Measurements from ENCODE around the gene USH1C. TPM values are rescaled to one million over a fixed set of nuclear protein-coding genes. Genes with fewer than 3 reads are reported as not detected.

The USH1C gene
- total and polyA plus RNA-seq, 12 donors: 0.22 to 1.9 (median 0.97) TPM; not detected in 9

DNA sequence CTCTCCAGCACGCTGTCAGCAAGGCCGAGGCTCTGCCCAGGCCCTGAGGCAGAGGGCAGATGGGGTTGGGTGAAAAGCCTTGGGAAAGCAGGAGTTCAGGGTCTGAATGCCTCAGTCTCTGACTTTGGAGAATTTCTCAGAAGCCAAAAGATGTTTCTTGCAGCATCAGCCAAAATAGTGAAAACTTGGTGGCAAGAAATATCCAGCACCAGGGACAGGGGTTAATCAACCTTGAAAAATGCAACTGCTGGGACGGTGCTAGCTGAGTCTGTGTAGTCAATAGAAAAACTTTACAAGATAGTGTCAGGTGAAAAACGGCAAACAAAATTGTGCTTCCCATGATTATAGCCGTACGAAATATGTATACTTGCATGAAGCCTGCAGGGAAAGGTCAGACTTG is 66.1 kb downstream of the USH1C start:
- intact Hi-C loops (cut with DNase I): loop anchor here in 1 of 10 donors (2.0 kb wide), 1 partner anchor 87 kb away; no protein-coding TSS in a partner anchor
- Histone ChIP-seq H3K9me3 (no peaks in the 10 kb centered on the region), H3K27me3 (peaks cover 0 to 68% (median 47%) of the 10 kb centered on the region in 7 donors), H3K27ac (no peak overlapping the region), H3K4me3 (no peak overlapping the region), H3K36me3 (no peaks in the 10 kb centered on the region), H3K4me1 (peaks cover 0 to 12% (median 0%) of the 10 kb centered on the region in 9 donors)
- TF ChIP-seq, protein P1, sequence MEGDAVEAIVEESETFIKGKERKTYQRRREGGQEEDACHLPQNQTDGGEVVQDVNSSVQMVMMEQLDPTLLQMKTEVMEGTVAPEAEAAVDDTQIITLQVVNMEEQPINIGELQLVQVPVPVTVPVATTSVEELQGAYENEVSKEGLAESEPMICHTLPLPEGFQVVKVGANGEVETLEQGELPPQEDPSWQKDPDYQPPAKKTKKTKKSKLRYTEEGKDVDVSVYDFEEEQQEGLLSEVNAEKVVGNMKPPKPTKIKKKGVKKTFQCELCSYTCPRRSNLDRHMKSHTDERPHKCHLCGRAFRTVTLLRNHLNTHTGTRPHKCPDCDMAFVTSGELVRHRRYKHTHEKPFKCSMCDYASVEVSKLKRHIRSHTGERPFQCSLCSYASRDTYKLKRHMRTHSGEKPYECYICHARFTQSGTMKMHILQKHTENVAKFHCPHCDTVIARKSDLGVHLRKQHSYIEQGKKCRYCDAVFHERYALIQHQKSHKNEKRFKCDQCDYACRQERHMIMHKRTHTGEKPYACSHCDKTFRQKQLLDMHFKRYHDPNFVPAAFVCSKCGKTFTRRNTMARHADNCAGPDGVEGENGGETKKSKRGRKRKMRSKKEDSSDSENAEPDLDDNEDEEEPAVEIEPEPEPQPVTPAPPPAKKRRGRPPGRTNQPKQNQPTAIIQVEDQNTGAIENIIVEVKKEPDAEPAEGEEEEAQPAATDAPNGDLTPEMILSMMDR (IDR thresholded peaks at IDR 0.05): no peak
- WGBS, 2 donors: 49% methylated on average over 6 of the region's 6 CpGs
- DNase-seq (no peak), ATAC-seq (no peak)

DNA sequence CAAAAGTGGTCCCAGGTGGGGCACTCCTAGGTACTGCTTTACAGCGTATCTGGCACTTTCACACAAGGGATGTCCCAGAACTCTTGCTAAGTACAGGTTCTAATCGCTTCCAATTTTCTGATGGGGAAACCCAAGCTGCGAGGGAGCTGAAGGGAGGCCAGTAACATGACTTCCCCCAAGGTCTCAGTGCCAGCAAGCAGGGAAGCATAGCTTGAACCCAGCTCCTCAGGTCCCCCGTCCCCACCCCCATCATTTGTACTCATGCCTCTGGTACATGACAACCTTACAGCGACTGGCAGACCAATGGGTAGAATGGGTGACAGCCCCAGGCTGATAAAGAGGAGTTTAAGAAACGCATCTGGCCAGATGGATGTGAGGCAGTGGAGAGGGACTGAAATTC is 66.9 kb downstream of the USH1C start:
- intact Hi-C loops (cut with DNase I): no loop called here

DNA sequence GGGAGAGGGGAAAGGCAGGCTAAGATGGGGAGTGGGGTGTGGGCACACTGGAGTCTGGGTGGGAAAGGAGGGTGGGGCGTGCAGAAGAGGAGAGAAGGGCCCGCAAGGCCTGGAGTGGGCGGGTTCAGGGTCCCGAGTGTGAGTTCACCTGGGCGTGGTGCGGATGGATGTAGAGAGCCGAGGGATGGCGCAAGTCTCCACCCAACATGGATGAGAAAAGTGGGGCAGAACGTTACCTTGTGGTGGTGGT is 67.2 kb downstream of the USH1C start:
- ATAC-seq: peak in 2 of 8 donors; percentile 8 to 14
- H3K4me1 ChIP-seq: peaks cover 0 to 12% (median 0%) of the 10 kb centered on the region in 9 donors
- 7 to 16% methylated on average over 9 of the region's 9 CpGs for WGBS, 2 donors
- TF ChIP-seq, protein P1 (IDR thresholded peaks at IDR 0.05): no peak
- no peaks in the 10 kb centered on the region for H3K36me3 ChIP-seq
- DNase-seq: no peak
- H3K27ac ChIP-seq: no peak overlapping the region
- H3K27me3 ChIP-seq: peaks cover 0 to 75% (median 51%) of the 10 kb centered on the region in 7 donors
- H3K9me3 ChIP-seq: no peaks in the 10 kb centered on the region
- intact Hi-C loops (cut with DNase I): no loop called here
- peak overlapping the region in 3 of 10 donors; percentile 53 to 56 (median 55) for H3K4me3 ChIP-seq

More for the DNA sequence above, 66.9 kb downstream of the USH1C start:
- no peaks in the 10 kb centered on the region for H3K36me3 ChIP-seq
- ATAC-seq (no peak), DNase-seq (no peak)
- H3K4me3 ChIP-seq: no peak overlapping the region
- H3K27ac ChIP-seq: no peak overlapping the region
- WGBS, 2 donors: 45 to 50% methylated on average over 6 of the region's 6 CpGs
- H3K9me3 ChIP-seq: no peaks in the 10 kb centered on the region
- H3K27me3 ChIP-seq: peaks cover 0 to 75% (median 51%) of the 10 kb centered on the region in 7 donors
- peaks cover 0 to 12% (median 0%) of the 10 kb centered on the region in 9 donors for H3K4me1 ChIP-seq
- TF ChIP-seq, protein P1 (IDR thresholded peaks at IDR 0.05): no peak

DNA sequence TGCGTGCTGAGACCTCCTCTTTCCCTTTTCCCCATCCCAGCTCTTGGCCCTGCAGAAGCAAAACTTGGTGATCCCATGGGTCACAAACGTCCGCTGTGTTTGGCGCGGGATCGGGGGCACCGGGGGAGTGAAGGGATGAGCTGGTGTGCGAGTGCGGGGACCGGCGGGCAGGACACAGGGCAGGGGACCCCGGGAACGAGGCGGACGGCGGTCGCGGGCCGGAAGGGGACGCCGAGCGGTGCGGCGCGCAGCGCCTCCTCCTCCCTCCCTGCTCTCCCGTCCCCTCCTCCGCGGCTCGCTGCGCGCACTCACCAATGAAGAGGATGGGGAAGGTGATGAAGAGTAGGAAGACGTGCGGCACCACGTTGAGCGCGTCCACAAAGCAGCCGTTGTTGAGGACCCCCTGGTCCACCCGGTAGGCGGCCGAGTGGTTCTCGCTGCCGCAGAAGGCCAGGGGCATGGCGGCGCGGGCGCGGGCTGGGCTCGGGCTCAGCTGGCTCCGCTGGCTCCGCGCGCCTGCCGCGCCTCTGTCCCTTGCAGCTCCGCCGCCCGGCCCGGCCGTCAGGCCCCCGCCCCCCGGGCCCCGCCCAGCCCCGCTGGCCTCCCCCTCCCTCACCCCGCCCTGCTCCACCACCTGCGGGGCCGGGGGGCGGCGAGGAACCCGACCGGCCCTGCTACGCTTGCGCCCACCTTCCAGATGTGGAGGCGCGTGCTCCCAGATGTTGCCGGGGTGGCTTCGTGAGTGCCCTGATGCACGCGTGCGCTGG is 67.7 kb downstream of the USH1C start, which contains the start of gene ABCC8:
ABCC8 (minus strand) TSS at position 529 of the 767 bp plus-strand sequence; CDS start at position 460, 69 bp downstream.
- no peaks in the 10 kb centered on the region for H3K36me3 ChIP-seq
- TF ChIP-seq, protein P1 (IDR thresholded peaks at IDR 0.05): no peak
- ATAC-seq (peak in 6 of 8 donors; percentile 15 to 69 (median 35)), DNase-seq (no peak)
- peaks cover 0 to 75% (median 51%) of the 10 kb centered on the region in 7 donors for H3K27me3 ChIP-seq
- WGBS, 2 donors: 0 to 1% methylated on average over 57 to 80 of the region's 80 CpGs
- no peak within 1 kb of the TSS for H3K27ac ChIP-seq
- no peaks in the 10 kb centered on the region for H3K9me3 ChIP-seq
- H3K4me1 ChIP-seq: peaks cover 0 to 12% (median 0%) of the 10 kb centered on the region in 9 donors
- peak within 1 kb of the TSS in 9 of 10 donors; percentile 31 to 57 (median 53) for H3K4me3 ChIP-seq
- intact Hi-C loops (cut with DNase I): no loop called here
